NCI-H446 treated with DMSO at 0.1 percent for 48 hours (cell line): Measurements from ENCODE around the gene LRRFIP2.
A peak's percentile ranks its signal among the peaks of the same experiment; 100 is the strongest.
"Not testable (repeated sequence)": the region's sequence is repeated elsewhere in the genome, so short reads cannot be mapped to it uniquely, and the experiment has no call there.

Experiments
- DNase-seq: peaks from one replicate; lab custom pipeline; 2025; lab: John Stamatoyannopoulos, UW

Gene LRRFIP2, protein sequence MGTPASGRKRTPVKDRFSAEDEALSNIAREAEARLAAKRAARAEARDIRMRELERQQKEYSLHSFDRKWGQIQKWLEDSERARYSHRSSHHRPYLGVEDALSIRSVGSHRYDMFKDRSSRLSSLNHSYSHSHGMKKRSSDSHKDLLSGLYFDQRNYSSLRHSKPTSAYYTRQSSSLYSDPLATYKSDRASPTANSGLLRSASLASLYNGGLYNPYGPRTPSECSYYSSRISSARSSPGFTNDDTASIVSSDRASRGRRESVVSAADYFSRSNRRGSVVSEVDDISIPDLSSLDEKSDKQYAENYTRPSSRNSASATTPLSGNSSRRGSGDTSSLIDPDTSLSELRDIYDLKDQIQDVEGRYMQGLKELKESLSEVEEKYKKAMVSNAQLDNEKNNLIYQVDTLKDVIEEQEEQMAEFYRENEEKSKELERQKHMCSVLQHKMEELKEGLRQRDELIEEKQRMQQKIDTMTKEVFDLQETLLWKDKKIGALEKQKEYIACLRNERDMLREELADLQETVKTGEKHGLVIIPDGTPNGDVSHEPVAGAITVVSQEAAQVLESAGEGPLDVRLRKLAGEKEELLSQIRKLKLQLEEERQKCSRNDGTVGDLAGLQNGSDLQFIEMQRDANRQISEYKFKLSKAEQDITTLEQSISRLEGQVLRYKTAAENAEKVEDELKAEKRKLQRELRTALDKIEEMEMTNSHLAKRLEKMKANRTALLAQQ

DNA sequence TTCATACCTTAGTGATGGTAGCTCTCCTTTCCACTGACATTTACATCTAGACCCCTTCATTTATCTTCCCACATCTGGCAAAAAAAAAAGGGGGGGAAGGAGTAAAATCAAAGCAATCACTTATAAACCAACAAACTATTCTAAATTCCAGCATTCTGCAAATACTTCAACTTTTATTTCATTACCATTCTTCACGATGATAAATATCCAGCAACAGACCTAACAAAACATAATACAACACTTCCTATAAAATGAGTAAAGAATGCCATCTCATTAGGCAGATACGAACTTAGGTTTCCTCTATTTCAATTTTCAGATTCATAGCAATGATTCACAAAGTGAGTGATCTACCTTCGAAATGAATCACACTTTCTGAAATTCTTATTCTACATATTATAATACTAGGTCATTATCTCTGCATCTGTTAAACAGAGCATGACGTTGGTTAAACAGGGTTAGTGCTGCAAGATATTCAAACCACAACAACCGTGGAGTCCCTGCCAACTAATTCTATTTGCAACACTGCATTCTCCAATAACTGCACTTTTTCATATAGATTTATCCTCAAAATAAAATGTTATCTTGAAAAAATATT is at the start of gene LRRFIP2:
Gene LRRFIP2 (minus strand): TSS at position 51 of the 595 bp plus-strand sequence. CDS start 25,599 bp downstream, outside the sequence.
- no peak for DNase-seq

DNA sequence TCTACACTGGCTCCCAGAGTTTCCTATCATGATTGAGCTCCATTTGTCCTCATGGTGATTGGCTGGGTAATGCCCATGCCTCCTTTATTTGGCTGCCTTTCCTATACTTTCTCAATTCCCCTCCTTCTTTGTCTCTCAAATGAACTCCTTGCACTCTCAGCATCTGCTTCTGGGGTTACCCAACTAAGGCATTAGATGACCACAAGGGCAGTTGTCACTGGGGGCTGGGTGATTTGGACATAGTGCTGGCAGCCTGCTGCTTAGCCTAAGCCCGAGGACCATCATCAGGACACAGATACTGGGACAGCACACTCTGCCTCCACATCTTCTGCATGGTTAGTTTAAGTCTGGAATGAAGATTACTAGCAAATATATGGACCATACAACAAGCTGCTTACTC is 49.2 kb upstream of the LRRFIP2 start:
- no peak for DNase-seq

GRCh38 chr3:37223141-37223558 is 48.8 kb upstream of the LRRFIP2 start:
- DNase-seq = no peak

DNA sequence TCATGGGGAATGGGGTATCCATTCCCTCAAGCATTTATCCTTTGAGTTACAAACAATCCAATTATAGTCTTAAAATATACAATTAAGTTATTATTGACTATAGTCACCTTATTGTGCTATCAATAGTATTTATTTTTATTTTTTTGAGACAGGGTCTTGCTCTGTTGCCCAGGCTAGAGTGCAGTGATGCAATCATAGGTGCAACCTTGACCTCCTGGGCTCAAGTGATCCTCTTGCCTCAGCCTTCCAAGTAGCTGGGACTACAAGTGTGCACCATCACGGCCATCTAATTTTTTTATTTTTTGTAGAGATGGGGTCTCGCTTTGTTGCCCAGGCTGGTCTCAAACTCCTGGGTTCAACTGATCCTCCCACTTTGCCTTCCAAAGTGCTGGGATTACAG is 48.2 kb upstream of the LRRFIP2 start:
- not testable (repeated sequence) for DNase-seq

DNA sequence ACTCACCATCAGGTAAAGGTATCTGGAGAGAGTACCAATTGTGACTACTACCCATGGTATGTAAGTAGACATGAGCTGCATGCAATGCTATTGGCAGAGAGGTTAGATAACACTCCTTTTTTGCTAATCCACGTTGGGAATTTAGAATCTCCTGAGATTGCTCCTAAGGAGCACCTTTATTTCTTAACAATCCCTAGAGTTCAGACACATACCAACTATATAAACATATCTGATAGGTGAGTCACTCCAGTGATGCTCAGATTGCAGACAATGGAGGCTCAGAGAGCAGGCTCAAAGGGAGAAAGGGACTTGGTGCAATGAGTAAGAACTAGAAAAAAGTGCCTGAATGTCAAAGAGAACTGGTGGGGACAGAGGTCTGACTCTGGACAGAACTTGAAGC is 47.0 kb upstream of the LRRFIP2 start:
- no peak for DNase-seq

- DNase-seq = no peak
These were observed 44.9 kb upstream of the LRRFIP2 start for GRCh38 chr3:37219266-37219665.

DNA sequence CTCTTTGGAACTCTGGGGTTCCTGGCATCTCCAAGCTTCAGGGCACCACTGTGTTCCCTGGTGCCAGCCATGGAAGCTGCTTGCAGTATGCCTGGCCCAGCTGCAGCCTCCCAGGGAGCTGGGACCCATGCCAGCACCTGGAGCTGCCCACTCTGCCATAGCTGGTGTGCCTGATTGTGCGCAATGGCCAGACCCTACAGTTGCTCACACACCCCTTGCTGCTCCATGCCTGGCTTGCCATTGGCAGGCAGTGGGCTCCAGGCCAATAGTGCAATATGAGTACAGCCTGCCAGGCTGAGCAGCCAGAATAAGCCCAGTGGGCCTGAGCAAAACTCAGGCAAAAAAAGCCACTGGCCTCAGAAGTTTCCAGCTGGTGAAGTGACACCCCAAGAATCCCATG is 43.8 kb upstream of the LRRFIP2 start:
- peak; percentile 71 for DNase-seq

- DNase-seq = no peak
These were observed 42.9 kb upstream of the LRRFIP2 start for GRCh38 chr3:37217098-37217849.

DNA sequence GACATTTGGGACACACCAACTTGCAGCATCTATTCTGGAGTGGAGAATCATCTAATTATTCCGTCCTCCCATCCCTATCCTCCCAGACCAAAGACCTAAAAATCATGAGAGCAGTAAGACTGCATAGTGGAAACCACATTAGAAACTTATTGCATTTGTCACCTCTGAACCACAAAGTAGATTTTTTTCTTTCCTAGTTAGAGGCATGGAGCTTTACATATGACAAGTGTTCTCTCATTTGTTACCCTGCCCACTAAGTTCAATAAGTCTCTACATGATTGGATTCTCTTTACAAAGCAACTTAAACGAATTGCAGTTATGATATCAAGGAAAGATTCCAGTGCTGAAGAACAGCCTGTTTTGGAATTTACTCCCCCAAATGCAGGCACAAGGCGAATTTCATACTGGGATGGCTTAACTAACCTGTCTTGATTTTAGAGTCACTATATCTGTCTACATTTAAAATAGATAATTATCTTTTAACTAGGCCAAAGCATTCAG is 42.3 kb upstream of the LRRFIP2 start:
- DNase-seq = no peak

DNA sequence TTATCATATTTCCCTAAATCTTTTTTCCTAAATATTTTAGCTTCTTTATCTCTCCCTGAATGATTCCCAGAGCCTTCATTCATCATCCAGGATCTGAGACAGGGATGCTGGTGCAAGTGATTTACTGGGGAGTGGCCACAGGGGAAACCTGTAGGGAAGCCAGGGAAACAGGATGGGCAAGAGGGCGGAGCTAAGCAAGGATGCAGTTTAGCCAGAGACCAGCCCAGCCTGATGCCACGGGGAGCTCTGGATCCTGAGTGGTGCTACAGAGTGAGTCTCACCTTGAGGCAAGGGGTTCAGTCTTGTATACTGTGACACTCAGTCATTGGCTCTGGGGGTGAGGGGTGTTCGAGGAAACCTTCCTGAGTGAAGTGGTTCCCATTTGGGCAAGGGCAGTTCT is 39.7 kb upstream of the LRRFIP2 start:
- no peak for DNase-seq

- no peak for DNase-seq
These were observed 35.8 kb upstream of the LRRFIP2 start for GRCh38 chr3:37210230-37210629.

GRCh38 chr3:37208576-37208975 is 34.2 kb upstream of the LRRFIP2 start:
- not testable (repeated sequence) for DNase-seq

DNA sequence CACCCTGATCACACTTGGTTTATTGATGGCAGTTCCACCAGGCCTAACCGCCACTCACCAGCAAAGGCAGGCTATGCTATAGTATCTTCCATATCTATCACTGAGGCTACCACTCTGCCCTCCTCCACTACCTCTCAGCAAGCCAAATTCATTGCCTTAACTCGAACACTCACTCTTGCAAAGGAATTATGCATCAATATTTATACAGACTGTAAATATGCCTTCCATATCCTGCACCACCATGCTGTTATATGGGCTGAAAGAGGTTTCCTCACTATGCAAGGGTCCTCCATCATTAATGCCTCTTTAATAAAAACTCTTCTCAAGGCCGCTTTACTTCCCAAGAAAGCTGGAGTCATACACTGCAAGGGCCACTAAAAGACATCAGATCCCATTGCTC is 33.6 kb upstream of the LRRFIP2 start:
- DNase-seq = not testable (repeated sequence)

GRCh38 chr3:37206041-37206440 is 31.7 kb upstream of the LRRFIP2 start:
- not testable (repeated sequence) for DNase-seq

- DNase-seq = no peak
These were observed 29.9 kb upstream of the LRRFIP2 start for GRCh38 chr3:37204314-37204713.

DNA sequence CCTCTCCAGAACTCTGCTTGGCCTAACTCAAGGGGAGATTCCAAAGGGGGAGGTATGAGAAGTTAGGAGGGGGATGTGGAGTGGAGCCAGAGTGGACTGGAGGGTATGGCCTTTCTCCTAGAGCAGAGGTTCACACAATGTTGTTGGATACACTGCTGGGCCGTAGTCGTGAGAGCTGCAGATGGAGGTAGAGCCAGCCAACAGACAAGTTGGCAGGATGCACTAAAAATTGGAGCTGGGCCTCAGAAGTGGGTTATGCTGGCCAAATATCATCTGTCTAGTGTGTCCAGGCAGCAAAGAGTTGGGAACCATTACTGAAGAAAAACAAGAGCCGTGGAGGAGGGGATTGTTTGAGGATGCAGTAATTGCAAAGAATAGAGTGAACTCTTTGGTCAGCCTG is 27.7 kb upstream of the LRRFIP2 start:
- peak; percentile 80 for DNase-seq

DNA sequence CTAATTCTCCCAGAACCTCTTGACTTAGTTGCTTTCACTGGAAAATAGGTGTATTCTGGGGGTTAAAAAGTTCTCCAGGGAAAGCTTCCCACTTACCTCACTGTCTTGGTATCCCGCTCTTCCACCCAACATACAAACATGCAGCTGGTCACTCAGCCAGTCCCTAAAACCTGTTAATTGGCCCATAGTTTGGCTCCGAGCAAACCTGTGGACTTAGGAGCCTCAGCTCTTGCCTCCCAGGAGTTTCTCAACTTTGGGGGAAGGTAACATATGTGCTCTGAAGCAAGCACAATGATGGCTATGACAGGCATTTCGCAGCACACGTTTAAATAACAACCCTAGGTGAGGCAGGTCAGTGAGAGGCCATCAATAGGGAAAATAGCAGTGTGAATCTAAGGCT is 25.8 kb upstream of the LRRFIP2 start:
- DNase-seq = no peak

GRCh38 chr3:37198996-37199395 is 24.6 kb upstream of the LRRFIP2 start:
- no peak for DNase-seq

DNA sequence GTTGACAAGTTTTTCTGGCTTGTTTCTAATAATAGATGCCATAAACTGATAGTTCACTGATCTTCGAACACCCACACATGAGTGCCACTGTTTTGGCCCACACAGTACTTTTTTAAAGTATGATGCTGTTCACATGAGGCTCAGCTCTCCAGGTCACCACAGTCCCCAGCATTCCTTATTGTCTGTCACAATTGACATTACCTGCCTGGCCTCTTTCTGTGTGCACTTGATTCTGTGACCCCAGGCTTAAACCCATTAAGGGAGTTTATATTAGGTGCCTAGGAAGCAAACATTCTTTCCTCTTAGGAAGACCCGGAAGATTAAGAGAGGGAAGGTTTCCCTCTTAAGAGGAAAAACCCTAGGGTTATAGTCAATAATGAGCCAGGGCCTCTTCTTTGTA is 24.2 kb upstream of the LRRFIP2 start:
- no peak for DNase-seq

DNA sequence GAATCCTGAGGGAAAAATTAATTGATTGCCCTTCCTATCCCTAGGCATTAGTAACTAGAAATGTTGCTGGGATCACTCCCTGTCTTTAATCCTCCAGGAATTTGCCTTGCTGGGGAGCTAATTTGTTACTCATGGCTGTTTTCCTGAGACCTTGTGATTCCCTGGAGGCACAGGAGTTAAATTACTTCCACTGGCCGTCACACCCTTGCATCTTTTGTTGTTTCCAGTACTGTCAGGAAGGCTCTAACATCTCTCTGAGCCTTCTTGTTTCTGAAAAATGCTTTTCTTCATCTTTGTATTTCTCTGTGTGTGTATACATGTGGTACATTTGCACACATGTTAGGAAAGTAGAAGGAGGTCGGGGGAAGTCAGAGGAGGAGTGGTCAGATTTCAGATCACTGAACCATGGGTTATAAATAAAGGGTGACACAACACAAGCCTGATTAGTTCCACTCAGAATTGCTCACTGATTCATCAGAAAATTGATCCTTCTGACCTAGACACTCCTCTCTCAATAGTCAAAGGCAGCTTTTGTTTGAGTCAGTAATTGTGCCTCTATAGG is 23.5 kb upstream of the LRRFIP2 start:
- no peak for DNase-seq

GRCh38 chr3:37194533-37194932 is 20.2 kb upstream of the LRRFIP2 start:
- DNase-seq = no peak

- DNase-seq = no peak
These were observed 16.3 kb upstream of the LRRFIP2 start for GRCh38 chr3:37190667-37191066.
